ENCODE results near the gene MAP3K2.
A peak's percentile ranks its signal among the peaks of the same experiment; 100 is the strongest.

DNA sequence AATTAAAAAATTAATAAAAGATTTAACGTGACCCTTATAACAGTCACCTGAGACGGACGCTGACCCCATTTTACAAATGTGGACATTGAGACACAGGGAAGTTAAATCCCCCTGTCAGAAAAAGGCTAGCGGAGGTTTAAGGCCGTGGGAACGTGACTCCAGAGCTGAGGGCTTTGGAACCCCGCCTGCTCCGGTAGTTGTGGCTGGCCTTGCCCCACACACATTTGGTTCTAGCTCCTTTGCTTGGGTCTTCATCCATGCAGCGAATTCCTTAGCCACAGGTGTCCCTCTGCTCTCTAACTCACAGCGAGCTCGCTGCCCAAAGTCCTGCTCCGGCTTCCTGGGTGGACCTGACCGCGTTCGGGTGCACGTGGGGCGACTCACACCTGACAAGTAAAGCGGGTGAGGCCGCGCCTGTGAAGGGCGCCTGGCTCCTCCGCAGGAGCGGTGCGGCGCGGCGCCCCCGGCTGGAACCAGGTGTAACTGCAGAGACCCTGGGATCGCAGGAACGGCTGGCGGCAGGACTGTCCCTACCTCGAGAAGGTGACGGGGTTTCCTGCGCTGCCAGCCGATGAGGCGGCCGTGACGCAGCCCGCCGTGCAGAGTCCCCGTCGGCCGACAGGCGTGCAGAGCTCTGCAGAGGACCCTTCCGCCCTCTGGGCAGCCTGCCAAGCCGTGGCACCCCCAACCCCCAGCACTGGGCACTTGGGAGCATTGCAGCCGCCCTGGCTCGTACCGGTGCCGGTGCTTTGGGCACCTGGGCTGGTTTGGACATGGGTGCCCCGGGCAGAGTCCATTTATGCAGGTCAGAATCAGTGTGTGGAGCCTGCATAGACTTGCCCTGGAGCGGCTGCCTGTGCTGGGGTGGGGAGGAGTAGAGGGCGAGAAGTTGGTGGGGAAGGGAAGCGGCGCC, 28.1 kb upstream of the MAP3K2 start:
- TF ChIP-seq, protein P1, sequence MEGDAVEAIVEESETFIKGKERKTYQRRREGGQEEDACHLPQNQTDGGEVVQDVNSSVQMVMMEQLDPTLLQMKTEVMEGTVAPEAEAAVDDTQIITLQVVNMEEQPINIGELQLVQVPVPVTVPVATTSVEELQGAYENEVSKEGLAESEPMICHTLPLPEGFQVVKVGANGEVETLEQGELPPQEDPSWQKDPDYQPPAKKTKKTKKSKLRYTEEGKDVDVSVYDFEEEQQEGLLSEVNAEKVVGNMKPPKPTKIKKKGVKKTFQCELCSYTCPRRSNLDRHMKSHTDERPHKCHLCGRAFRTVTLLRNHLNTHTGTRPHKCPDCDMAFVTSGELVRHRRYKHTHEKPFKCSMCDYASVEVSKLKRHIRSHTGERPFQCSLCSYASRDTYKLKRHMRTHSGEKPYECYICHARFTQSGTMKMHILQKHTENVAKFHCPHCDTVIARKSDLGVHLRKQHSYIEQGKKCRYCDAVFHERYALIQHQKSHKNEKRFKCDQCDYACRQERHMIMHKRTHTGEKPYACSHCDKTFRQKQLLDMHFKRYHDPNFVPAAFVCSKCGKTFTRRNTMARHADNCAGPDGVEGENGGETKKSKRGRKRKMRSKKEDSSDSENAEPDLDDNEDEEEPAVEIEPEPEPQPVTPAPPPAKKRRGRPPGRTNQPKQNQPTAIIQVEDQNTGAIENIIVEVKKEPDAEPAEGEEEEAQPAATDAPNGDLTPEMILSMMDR (IDR thresholded peaks at IDR 0.05; ENCODE audit: insufficient read depth, low read depth, low read length) = peak; percentile 26
- TF ChIP-seq EZH2 (IDR thresholded peaks at IDR 0.05; ENCODE audit: insufficient read depth, low read length) = no peak
